Thyroid gland (tissue), 4 donors: ENCODE measurements around the gene SLITRK3. TPM values are rescaled to one million over a fixed set of nuclear protein-coding genes. Genes with fewer than 3 reads are reported as not detected.

Experiments
- DNase-seq, 2 donors: peaks; one replicate each; pipeline ENCODE4 v3.0.0-alpha.2; 2019
- H3K27ac ChIP-seq, 3 donors: fragments of 200-600 bp; sonication (generic); 1 replicate in 2 of 3; 2 replicates in 1 of 3; pipeline ENCODE4 v1.5.1; 2016 to 2019; ENCODE audit warnings: mild to moderate bottlenecking in 1 of 3, moderate library complexity in 1 of 3
- H3K27me3 ChIP-seq: fragments of 200-600 bp; sonication (generic); one replicate; pipeline ENCODE4 v1.5.1; 2019
- H3K36me3 ChIP-seq, 2 donors: fragments of 200-600 bp; sonication (generic); one replicate each; pipeline ENCODE4 v1.5.1; 2016 to 2019
- H3K4me1 ChIP-seq, 2 donors: fragments of 200-600 bp; sonication (generic); one replicate each; pipeline ENCODE4 v1.5.1; 2017 to 2019
- H3K4me3 ChIP-seq, 3 donors: fragments of 200-600 bp; sonication (generic); replicated peaks in 1 of 3; 1 replicate in 2 of 3; 2 replicates in 1 of 3; pipeline ENCODE4 v1.5.1; 2016; ENCODE audit warnings: mild to moderate bottlenecking in 1 of 3
- H3K9me3 ChIP-seq: fragments of 200-600 bp; sonication (generic); one replicate; pipeline ENCODE4 v1.5.1; 2017
- CTCF ChIP-seq, 6 experiments: fragments of 200-600 bp in 3 of 6; fragments of 450-650 bp in 3 of 6; sonication (generic) in 3 of 6; IDR thresholded peaks; one replicate each; pipeline ENCODE4 v1.5.1; 2016 to 2019; ENCODE audit warnings: antibody characterized with exemption in 6 of 6, mild to moderate bottlenecking in 2 of 6, inconsistent platforms in 1 of 6, moderate library complexity in 1 of 6
- POLR2A ChIP-seq, 2 donors: fragments of 450-650 bp; IDR thresholded peaks; one replicate each; pipeline ENCODE4 v1.6.1; 2017; ENCODE audit warnings: antibody characterized with exemption in 2 of 2, mild to moderate bottlenecking in 2 of 2, moderate library complexity in 1 of 2
- WGBS, 2 donors: methylation state at CpG; one replicate each; pipeline ENCODE4 v1.1.5; 2017; 5-methylcytosine and 5-hydroxymethylcytosine counted together
- intact Hi-C: fragments of 100-400 bp; cut with DNase I; formaldehyde crosslinking; loops from one replicate; pipeline ENCODE4 v1.15.1; 2023
- total RNA-seq, 4 donors: library from RNA; depleted of rRNA; stranded (reverse); fragments of >200 nt; gene quantifications; one replicate each; pipeline ENCODE4 v1.2.3, GENCODE V29; 2016

The SLITRK3 gene
- total RNA-seq, 4 donors from 2014 or later = 0.13 to 1.9 (median 0.67) TPM; not detected in 1

DNA sequence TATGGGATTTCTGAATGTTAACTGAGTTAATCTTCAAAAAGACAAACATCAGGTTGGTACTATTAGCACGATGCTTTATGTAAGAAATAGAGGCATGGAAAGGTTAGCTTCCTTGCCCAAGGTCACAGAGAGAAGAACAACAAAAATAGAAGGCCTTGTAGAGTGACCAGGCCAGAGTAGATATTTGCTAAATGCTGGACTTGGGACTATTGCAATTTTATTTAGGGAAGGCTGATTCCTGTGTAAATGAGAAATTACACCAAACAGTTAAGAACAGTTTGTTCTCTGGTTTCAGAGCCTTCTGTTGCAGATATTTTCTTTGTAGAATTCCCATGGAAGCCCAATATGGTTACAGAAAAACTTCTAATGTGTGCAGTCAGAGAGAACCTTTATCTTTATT, 16.4 kb upstream of the SLITRK3 start:
- 89 to 94% methylated on average over 1 of the region's 1 CpG for WGBS, 2 donors
- intact Hi-C loops = no loop called here
- no peak overlapping the region for H3K4me3 ChIP-seq
- H3K27ac ChIP-seq = no peak overlapping the region
- H3K36me3 ChIP-seq = no peaks in the 10 kb centered on the region
- no peak for DNase-seq
- no peaks in the 10 kb centered on the region for H3K4me1 ChIP-seq
- no peaks in the 10 kb centered on the region for H3K27me3 ChIP-seq
- H3K9me3 ChIP-seq = no peaks in the 10 kb centered on the region
- TF ChIP-seq CTCF (IDR thresholded peaks at IDR 0.05) = no peak
- TF ChIP-seq POLR2A (IDR thresholded peaks at IDR 0.05) = no peak

GRCh38 chr3:165211721-165212120, 15.5 kb upstream of the SLITRK3 start:
- H3K9me3 ChIP-seq = no peaks in the 10 kb centered on the region
- intact Hi-C loops = no loop called here
- no peak for DNase-seq
- no peak overlapping the region for H3K4me3 ChIP-seq
- WGBS, 2 donors = 87 to 89% methylated on average over 4 of the region's 4 CpGs
- no peak for TF ChIP-seq CTCF (IDR thresholded peaks at IDR 0.05)
- no peak for TF ChIP-seq POLR2A (IDR thresholded peaks at IDR 0.05)
- H3K27me3 ChIP-seq = no peaks in the 10 kb centered on the region
- no peak overlapping the region for H3K27ac ChIP-seq
- no peaks in the 10 kb centered on the region for H3K36me3 ChIP-seq
- H3K4me1 ChIP-seq = no peaks in the 10 kb centered on the region

DNA sequence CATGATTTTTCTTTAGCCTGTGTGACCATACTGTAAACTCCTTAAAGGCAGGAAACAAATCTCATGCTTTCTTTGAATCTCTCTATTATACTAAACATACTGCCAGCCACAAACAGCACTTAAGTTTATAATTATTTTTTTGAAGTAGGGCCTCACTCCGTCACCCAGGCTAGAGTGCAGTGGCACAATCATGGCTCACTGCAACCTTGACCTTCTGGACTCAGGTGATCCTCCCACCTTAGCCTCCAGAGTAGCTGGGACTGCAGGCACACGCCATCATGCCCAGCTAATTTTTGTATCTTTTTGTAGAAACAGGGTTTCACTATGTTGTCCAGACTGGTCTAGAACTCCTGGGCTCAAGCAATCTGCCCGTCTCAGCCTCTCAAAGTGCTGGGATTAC, 14.5 kb upstream of the SLITRK3 start:
- intact Hi-C loops = no loop called here
- no peak for DNase-seq
- TF ChIP-seq CTCF (IDR thresholded peaks at IDR 0.05) = no peak
- no peak for TF ChIP-seq POLR2A (IDR thresholded peaks at IDR 0.05)
- H3K9me3 ChIP-seq = no peaks in the 10 kb centered on the region
- no peaks in the 10 kb centered on the region for H3K36me3 ChIP-seq
- no peaks in the 10 kb centered on the region for H3K27me3 ChIP-seq
- 94 to 95% methylated on average over 3 of the region's 3 CpGs for WGBS, 2 donors
- H3K27ac ChIP-seq = no peak overlapping the region
- no peaks in the 10 kb centered on the region for H3K4me1 ChIP-seq
- no peak overlapping the region for H3K4me3 ChIP-seq

GRCh38 chr3:165210132-165210531, 13.9 kb upstream of the SLITRK3 start:
- Histone ChIP-seq H3K27me3 (no peaks in the 10 kb centered on the region), H3K4me3 (no peak overlapping the region), H3K27ac (no peak overlapping the region), H3K4me1 (no peaks in the 10 kb centered on the region), H3K36me3 (no peaks in the 10 kb centered on the region), H3K9me3 (no peaks in the 10 kb centered on the region)
- DNase-seq = no peak
- peak in 2 of 6 experiments; percentile 5 to 29 for TF ChIP-seq CTCF (IDR thresholded peaks at IDR 0.05)
- TF ChIP-seq POLR2A (IDR thresholded peaks at IDR 0.05) = no peak
- intact Hi-C loops = no loop called here

DNA sequence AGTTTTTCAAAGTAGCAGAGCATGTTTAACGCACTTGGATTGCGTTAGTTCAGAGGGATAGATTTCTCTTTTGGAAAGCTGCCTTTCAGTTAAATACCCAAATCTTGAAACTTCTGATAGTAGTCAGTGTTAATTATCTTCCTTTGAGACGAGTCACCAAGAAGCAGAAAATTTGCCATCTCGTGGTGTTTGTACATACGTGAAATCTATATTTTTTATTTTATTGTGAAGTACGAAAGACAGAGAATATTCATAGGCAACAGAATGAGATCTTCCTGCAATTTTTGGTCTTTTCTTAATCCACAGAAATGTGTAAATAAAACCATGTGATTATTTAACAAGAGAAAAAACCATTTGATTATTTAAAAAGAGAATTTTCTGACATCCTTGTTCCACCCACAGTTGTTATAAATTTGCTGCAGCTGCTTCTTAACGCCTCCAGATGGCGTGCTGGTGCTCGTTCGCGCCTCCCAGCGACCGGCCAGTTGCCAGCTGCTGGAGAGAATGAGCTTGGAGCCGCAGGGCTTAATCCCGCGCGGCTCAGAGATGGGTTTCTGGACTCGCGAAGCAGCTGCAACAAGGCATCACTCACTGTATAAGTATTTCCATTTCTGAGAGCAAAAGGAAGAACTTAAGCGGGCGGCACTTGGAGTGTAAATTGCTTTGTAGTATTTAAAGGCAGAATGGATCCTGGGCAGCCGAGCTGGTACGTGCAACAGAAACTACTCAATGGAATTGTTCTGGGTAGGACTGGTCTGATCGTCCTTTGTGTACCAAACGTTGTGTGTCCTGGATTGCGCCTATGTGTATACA, 10.5 kb upstream of the SLITRK3 start:
- intact Hi-C loops = no loop called here
- TF ChIP-seq POLR2A (IDR thresholded peaks at IDR 0.05) (no peak), CTCF (IDR thresholded peaks at IDR 0.05) (peak; percentile 32 to 93 (median 48))
- H3K4me1 ChIP-seq = no peaks in the 10 kb centered on the region
- H3K4me3 ChIP-seq = no peak overlapping the region
- DNase-seq = peak; percentile 66 to 81
- 21% methylated on average over 26 of the region's 26 CpGs for WGBS, 2 donors
- no peaks in the 10 kb centered on the region for H3K27me3 ChIP-seq
- no peak overlapping the region for H3K27ac ChIP-seq
- no peaks in the 10 kb centered on the region for H3K36me3 ChIP-seq
- no peaks in the 10 kb centered on the region for H3K9me3 ChIP-seq
